ENCODE data around the gene AGBL1.

The AGBL1 gene

DNA sequence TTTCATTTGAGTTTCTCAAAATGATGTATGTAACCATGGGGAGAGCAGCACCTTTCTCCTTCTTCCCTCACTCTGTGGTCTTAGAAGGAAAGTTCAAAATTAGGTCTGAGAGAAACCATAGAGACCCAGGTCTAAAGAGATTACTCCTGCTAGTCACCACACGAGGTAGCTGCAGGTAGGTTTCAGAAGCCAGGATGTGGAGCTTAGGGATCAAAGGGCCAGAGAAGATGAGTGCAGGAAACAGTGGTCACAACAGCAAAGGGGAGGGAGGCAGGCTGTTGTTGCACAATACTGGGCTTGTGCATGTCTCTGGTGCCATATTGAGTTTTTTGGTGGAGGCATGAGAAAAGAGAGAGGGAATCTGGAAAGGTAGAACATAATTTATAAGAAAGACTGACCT lies 583.6 kb downstream of the AGBL1 start:
- Mint-ChIP-seq H3K4me1 (peaks cover 9% of the 10 kb centered on the region), H3K27ac (no peak overlapping the region), H3K4me3 (no peak overlapping the region), H3K36me3 (no peaks in the 10 kb centered on the region), H3K9me3 (peaks cover 4% of the 10 kb centered on the region)
- no peak for DNase-seq (ENCODE audit: low spot score in 2 of 2)
- ATAC-seq, result no peak

- Mint-ChIP-seq H3K36me3 (no peaks in the 10 kb centered on the region), H3K4me3 (no peak overlapping the region), H3K4me1 (peaks cover 9% of the 10 kb centered on the region), H3K27ac (no peak overlapping the region), H3K9me3 (peaks cover 4% of the 10 kb centered on the region)
- ATAC-seq (no peak), DNase-seq (ENCODE audit: low spot score in 2 of 2) (no peak)
Observed at GRCh38 chr15:86663979-86664378, 584.3 kb downstream of the AGBL1 start.

- no peak for ATAC-seq
Observed at GRCh38 chr15:86664581-86664980, 584.9 kb downstream of the AGBL1 start.

DNA sequence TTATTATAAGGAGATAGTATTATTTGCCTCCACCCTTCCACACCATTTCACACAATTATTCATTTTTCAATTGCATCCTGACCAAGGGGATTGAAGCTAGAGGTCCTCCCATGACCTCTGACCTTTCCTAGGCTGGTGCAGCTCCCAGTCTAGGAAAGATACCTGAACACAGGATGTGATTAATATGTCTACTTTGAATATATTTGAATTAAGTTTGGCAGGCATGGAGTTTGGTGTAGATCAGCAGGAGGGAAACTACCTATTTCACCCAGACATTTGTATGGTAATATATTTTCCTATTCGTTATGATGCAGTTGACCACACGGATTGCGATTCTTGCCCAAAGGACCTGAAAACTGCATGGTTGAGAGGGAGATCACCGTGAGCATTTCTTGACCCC lies 596.3 kb downstream of the AGBL1 start:
- Mint-ChIP-seq H3K4me1 (peaks cover 6% of the 10 kb centered on the region), H3K9me3 (peaks cover 2% of the 10 kb centered on the region), H3K27ac (no peak overlapping the region), H3K4me3 (no peak overlapping the region), H3K36me3 (no peaks in the 10 kb centered on the region)
- no peak for DNase-seq (ENCODE audit: low spot score in 2 of 2)
- no peak for ATAC-seq

More at GRCh38 chr15:86664581-86664980, 584.9 kb downstream of the AGBL1 start:
- no peak for DNase-seq (ENCODE audit: low spot score in 2 of 2)
- H3K27ac Mint-ChIP-seq, result no peak overlapping the region
- peaks cover 9% of the 10 kb centered on the region for H3K4me1 Mint-ChIP-seq
- H3K9me3 Mint-ChIP-seq, result peaks cover 4% of the 10 kb centered on the region
- H3K36me3 Mint-ChIP-seq, result no peaks in the 10 kb centered on the region
- H3K4me3 Mint-ChIP-seq, result no peak overlapping the region

- Mint-ChIP-seq H3K9me3 (peaks cover 2% of the 10 kb centered on the region), H3K4me1 (peaks cover 6% of the 10 kb centered on the region), H3K27ac (no peak overlapping the region), H3K36me3 (no peaks in the 10 kb centered on the region), H3K4me3 (peak overlapping the region; percentile 7)
- no peak for DNase-seq (ENCODE audit: low spot score in 2 of 2)
- no peak for ATAC-seq
Observed at GRCh38 chr15:86677278-86677677, 597.6 kb downstream of the AGBL1 start.

- Mint-ChIP-seq H3K4me3 (no peak overlapping the region), H3K27ac (no peak overlapping the region), H3K4me1 (no peaks in the 10 kb centered on the region), H3K36me3 (no peaks in the 10 kb centered on the region), H3K9me3 (no peaks in the 10 kb centered on the region)
- ATAC-seq (no peak), DNase-seq (ENCODE audit: low spot score in 2 of 2) (no peak)
Observed at GRCh38 chr15:86685263-86685662, 605.6 kb downstream of the AGBL1 start.

DNA sequence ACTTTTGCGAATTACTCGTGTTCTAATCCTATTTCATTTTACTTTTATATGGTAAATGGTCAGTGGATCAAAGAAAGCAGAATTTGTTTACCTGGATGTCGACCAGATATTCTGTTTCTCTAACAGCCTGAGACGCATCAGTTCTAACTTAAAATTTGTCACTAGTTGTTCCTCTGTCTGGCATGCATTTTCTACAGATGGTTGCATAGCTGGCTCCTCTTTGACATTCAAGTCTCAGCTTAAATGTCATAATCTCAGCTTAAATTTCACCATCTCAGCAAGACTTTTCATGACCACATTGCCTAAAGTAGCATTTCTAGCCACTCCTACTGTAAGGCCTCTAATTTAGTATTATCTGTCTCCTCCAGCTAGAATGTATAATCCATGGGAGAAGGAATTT lies 609.3 kb downstream of the AGBL1 start:
- Mint-ChIP-seq H3K4me3 (no peak overlapping the region), H3K36me3 (no peaks in the 10 kb centered on the region), H3K4me1 (no peaks in the 10 kb centered on the region), H3K27ac (no peak overlapping the region), H3K9me3 (no peaks in the 10 kb centered on the region)
- no peak for DNase-seq (ENCODE audit: low spot score in 2 of 2)
- ATAC-seq, result no peak

DNA sequence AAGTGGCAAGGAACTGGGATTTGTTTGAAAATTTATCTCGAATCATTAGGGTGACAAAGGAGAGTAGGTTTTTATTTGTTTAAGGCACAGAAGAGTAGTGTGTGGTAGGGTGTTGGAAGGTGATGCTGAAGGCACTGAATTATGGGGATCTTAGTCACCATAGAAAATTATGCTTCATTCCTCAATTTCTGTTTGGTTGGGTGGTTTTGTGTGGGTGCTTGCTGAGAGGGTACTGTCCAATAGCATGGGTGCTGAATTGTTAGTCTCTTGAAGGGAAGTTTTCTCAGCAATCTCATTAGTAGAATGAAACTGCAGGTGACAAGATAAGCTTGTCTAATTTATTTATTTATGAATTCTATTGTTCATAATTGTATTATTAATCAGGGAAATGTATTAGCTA lies 610.9 kb downstream of the AGBL1 start:
- DNase-seq (ENCODE audit: low spot score in 2 of 2) (no peak), ATAC-seq (peak; percentile 81)

GRCh38 chr15:86691091-86691663 lies 611.5 kb downstream of the AGBL1 start:
- DNase-seq (ENCODE audit: low spot score in 2 of 2) (no peak), ATAC-seq (no peak)
- Mint-ChIP-seq H3K4me3 (no peak overlapping the region), H3K36me3 (no peaks in the 10 kb centered on the region), H3K27ac (no peak overlapping the region), H3K9me3 (peaks cover 4% of the 10 kb centered on the region), H3K4me1 (no peaks in the 10 kb centered on the region)

More for the DNA sequence above, 610.9 kb downstream of the AGBL1 start:
- Mint-ChIP-seq H3K4me3 (no peak overlapping the region), H3K36me3 (no peaks in the 10 kb centered on the region), H3K27ac (no peak overlapping the region), H3K4me1 (no peaks in the 10 kb centered on the region), H3K9me3 (peaks cover 3% of the 10 kb centered on the region)

GRCh38 chr15:86700864-86701610 lies 621.4 kb downstream of the AGBL1 start:
- DNase-seq (ENCODE audit: low spot score in 2 of 2), result no peak
- Mint-ChIP-seq H3K4me1 (no peaks in the 10 kb centered on the region), H3K9me3 (peaks cover 6% of the 10 kb centered on the region), H3K36me3 (no peaks in the 10 kb centered on the region), H3K27ac (no peak overlapping the region), H3K4me3 (no peak overlapping the region)
- no peak for ATAC-seq

- Mint-ChIP-seq H3K4me1 (no peaks in the 10 kb centered on the region), H3K4me3 (no peak overlapping the region), H3K27ac (no peak overlapping the region), H3K9me3 (peaks cover 6% of the 10 kb centered on the region), H3K36me3 (no peaks in the 10 kb centered on the region)
- no peak for ATAC-seq
- DNase-seq (ENCODE audit: low spot score in 2 of 2), result no peak
Observed at GRCh38 chr15:86701611-86701963, 621.9 kb downstream of the AGBL1 start.

- Mint-ChIP-seq H3K4me3 (no peak overlapping the region), H3K27ac (no peak overlapping the region), H3K36me3 (no peaks in the 10 kb centered on the region), H3K9me3 (no peaks in the 10 kb centered on the region), H3K4me1 (no peaks in the 10 kb centered on the region)
- ATAC-seq (no peak), DNase-seq (ENCODE audit: low spot score in 2 of 2) (no peak)
Observed at GRCh38 chr15:86706813-86707212, 627.1 kb downstream of the AGBL1 start.

GRCh38 chr15:86711476-86711875 lies 631.8 kb downstream of the AGBL1 start:
- DNase-seq (ENCODE audit: low spot score in 2 of 2) (no peak), ATAC-seq (no peak)
- Mint-ChIP-seq H3K36me3 (no peaks in the 10 kb centered on the region), H3K27ac (no peak overlapping the region), H3K4me3 (no peak overlapping the region), H3K4me1 (no peaks in the 10 kb centered on the region), H3K9me3 (no peaks in the 10 kb centered on the region)

DNA sequence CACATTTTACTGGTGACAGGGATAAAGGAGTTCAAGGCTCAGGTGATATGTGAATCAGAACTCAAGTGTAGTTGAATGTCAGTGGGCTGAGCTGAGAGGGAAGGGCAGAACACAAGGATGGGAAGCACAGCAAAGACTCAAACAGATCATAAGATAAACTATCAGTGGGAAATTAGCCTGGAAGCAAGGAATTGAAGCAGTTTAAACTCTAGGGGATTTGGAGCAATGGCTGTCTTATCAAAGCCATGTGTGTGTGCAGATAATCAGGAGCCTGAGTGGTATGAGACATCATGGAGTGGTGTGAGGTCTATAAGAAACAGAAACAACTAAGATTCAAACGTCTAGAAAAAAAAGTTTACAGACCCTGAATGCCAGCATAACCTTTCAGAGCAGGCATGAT lies 634.6 kb downstream of the AGBL1 start:
- ATAC-seq (no peak), DNase-seq (ENCODE audit: low spot score in 2 of 2) (no peak)
- no peak overlapping the region for H3K4me3 Mint-ChIP-seq
- H3K4me1 Mint-ChIP-seq, result no peaks in the 10 kb centered on the region
- H3K9me3 Mint-ChIP-seq, result no peaks in the 10 kb centered on the region
- H3K36me3 Mint-ChIP-seq, result no peaks in the 10 kb centered on the region
- no peak overlapping the region for H3K27ac Mint-ChIP-seq

DNA sequence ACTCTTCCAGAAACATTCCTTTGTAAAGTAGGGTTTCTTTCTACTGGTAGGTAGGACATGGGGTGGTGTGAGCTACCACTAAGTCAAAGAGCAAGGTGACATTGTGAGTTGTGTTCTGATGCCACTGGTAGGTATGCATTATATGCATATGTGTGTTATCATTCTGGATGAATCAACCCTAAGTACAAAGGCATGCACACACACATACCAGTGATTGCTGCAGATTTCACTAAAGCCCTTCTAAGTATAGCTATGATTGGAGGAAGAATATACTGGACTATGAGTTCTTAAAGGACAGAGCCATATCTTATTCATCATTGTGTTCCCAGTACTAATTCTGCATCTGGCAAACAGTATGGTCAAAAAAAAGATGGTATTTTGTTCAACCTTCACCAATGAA lies 646.0 kb downstream of the AGBL1 start:
- ATAC-seq (no peak), DNase-seq (ENCODE audit: low spot score in 2 of 2) (no peak)
- Mint-ChIP-seq H3K9me3 (peaks cover 10% of the 10 kb centered on the region), H3K36me3 (no peaks in the 10 kb centered on the region), H3K4me3 (no peak overlapping the region), H3K27ac (no peak overlapping the region), H3K4me1 (no peaks in the 10 kb centered on the region)

GRCh38 chr15:86735247-86736040 lies 655.8 kb downstream of the AGBL1 start:
- H3K27ac Mint-ChIP-seq, result no peak overlapping the region
- H3K4me1 Mint-ChIP-seq, result no peaks in the 10 kb centered on the region
- ATAC-seq (no peak), DNase-seq (ENCODE audit: low spot score in 2 of 2) (no peak)
- no peaks in the 10 kb centered on the region for H3K36me3 Mint-ChIP-seq
- no peaks in the 10 kb centered on the region for H3K9me3 Mint-ChIP-seq
- no peak overlapping the region for H3K4me3 Mint-ChIP-seq

All from stimulated activated effector memory CD8-positive, alpha-beta T cell treated with anti-CD3 and anti-CD28 coated beads, Interleukin-12 subunit alpha, Interleukin-12 subunit beta, amount 100 ng/mL, for 72 hours (primary cell).